Loucy (cell line): ENCODE results near the gene TRA2B.
"Not testable (repeated sequence)": the region's sequence is repeated elsewhere in the genome, so short reads cannot be mapped to it uniquely, and the experiment has no call there.

Source experiments
- H2AFZ ChIP-seq: fragments of 200-600 bp; sonication (generic); 2 replicates; pipeline ENCODE4 v1.6.0; 2016; ENCODE audit warnings: antibody characterized with exemption, mild to moderate bottlenecking, low read length, moderate library complexity
- H3F3A ChIP-seq: fragments of 200-600 bp; 2 replicates; pipeline ENCODE4 v1.6.0; 2016; ENCODE audit warnings: antibody characterized with exemption, low read depth, mild to moderate bottlenecking
- H3K27me3 ChIP-seq: fragments of 200-600 bp; sonication (generic); 2 replicates; pipeline ENCODE4 v1.6.1; 2014; ENCODE audit warnings: low read length, mild to moderate bottlenecking; ENCODE audit not compliant: insufficient read depth, poor library complexity, severe bottlenecking
- H3K36me3 ChIP-seq: fragments of 200-600 bp; sonication (generic); 2 replicates; pipeline ENCODE4 v1.6.1; 2016; ENCODE audit warnings: low read length; ENCODE audit not compliant: insufficient read depth
- H3K4me1 ChIP-seq: fragments of 200-600 bp; sonication (generic); 2 replicates; pipeline ENCODE4 v1.5.1; 2014; ENCODE audit warnings: low read length, mild to moderate bottlenecking; ENCODE audit not compliant: insufficient read depth, poor library complexity, severe bottlenecking
- H3K4me2 ChIP-seq: fragments of 200-600 bp; sonication (generic); 2 replicates; pipeline ENCODE4 v1.6.0; 2014; ENCODE audit warnings: antibody characterized with exemption, low read length, low read depth, mild to moderate bottlenecking; ENCODE audit not compliant: poor library complexity, severe bottlenecking
- H3K4me3 ChIP-seq: fragments of 200-600 bp; sonication (generic); 2 replicates; pipeline ENCODE4 v1.5.1; 2014; ENCODE audit warnings: low read length, mild to moderate bottlenecking, mixed read lengths; ENCODE audit not compliant: poor library complexity, severe bottlenecking
- H3K79me2 ChIP-seq: fragments of 200-600 bp; sonication (generic); 2 replicates; pipeline ENCODE4 v1.6.1; 2014; ENCODE audit warnings: low read length; ENCODE audit not compliant: insufficient read depth
- H3K9ac ChIP-seq: fragments of 200-600 bp; sonication (generic); 2 replicates; pipeline ENCODE4 v1.6.0; 2014; ENCODE audit warnings: mild to moderate bottlenecking, low read depth, low read length, moderate library complexity; ENCODE audit not compliant: poor library complexity, severe bottlenecking
- H3K9me2 ChIP-seq: fragments of 200-600 bp; sonication (generic); replicated peaks from 2 replicates; pipeline ENCODE4 v1.6.1; 2016; ENCODE audit warnings: low read depth, low read length, mixed read lengths
- H3K9me3 ChIP-seq: fragments of 200-600 bp; sonication (generic); 2 replicates; pipeline ENCODE4 v1.6.1; 2014; ENCODE audit warnings: mild to moderate bottlenecking, antibody characterized with exemption, low read length, low read depth; ENCODE audit not compliant: insufficient read depth
- H4K20me1 ChIP-seq: fragments of 200-600 bp; sonication (generic); 2 replicates; pipeline ENCODE4 v1.6.0; 2014; ENCODE audit warnings: antibody characterized with exemption, low read length, mild to moderate bottlenecking; ENCODE audit not compliant: insufficient read depth, poor library complexity, severe bottlenecking
- CTCF ChIP-seq: fragments of 200-600 bp; sonication (generic); conservative IDR thresholded peaks from 2 replicates; pipeline ENCODE4 v1.5.1; 2014; ENCODE audit warnings: mild to moderate bottlenecking, antibody characterized with exemption, low read length
- EZH2phosphoT487 ChIP-seq: fragments of 200-600 bp; IDR thresholded peaks from 2 replicates; pipeline ENCODE4 v1.6.1; 2018; ENCODE audit warnings: antibody characterized with exemption, mild to moderate bottlenecking, moderate library complexity, borderline replicate concordance

TRA2B gene

GRCh38 chr3:185912512-185912911 is 25.3 kb downstream of the TRA2B start:
- H3K4me2 ChIP-seq, result no peak overlapping the region
- H4K20me1 ChIP-seq, result peaks cover 43% of the 10 kb centered on the region
- peaks cover 6% of the 10 kb centered on the region for H3K4me1 ChIP-seq
- H3K9ac ChIP-seq, result no peak overlapping the region
- H3K36me3 ChIP-seq, result peaks cover 47% of the 10 kb centered on the region
- no peaks in the 10 kb centered on the region for H3K27me3 ChIP-seq
- no peak overlapping the region for H3K4me3 ChIP-seq
- peaks cover 37% of the 10 kb centered on the region for H3F3A ChIP-seq
- peaks cover 21% of the 10 kb centered on the region for H3K79me2 ChIP-seq
- no peak overlapping the region for H2AFZ ChIP-seq
- TF ChIP-seq EZH2phosphoT487, result no peak
- no peak for TF ChIP-seq CTCF
- H3K9me3 ChIP-seq, result no peaks in the 10 kb centered on the region
- no peaks in the 10 kb centered on the region for H3K9me2 ChIP-seq

- not testable (repeated sequence) for H3K9me3 ChIP-seq, H3K79me2 ChIP-seq, H3K9ac ChIP-seq, H2AFZ ChIP-seq, H3K27me3 ChIP-seq, H3K9me2 ChIP-seq, H3K4me3 ChIP-seq, H3K4me1 ChIP-seq, H3K4me2 ChIP-seq
- H3F3A ChIP-seq, result peaks cover 24% of the 10 kb centered on the region
- H4K20me1 ChIP-seq, result peaks cover 28% of the 10 kb centered on the region
- peaks cover 32% of the 10 kb centered on the region; the same call in 1 of the 2 replicates for H3K36me3 ChIP-seq
Measured at GRCh38 chr3:185911076-185911448, 26.8 kb downstream of the TRA2B start.

GRCh38 chr3:185910322-185911075 is 27.3 kb downstream of the TRA2B start:
- H3K4me1 ChIP-seq, H3K27me3 ChIP-seq, H3K4me2 ChIP-seq, H2AFZ ChIP-seq, H3K9me2 ChIP-seq, H3K79me2 ChIP-seq, H3K9me3 ChIP-seq, H3K9ac ChIP-seq, H3K4me3 ChIP-seq: not testable (repeated sequence)
- Histone ChIP-seq H3K36me3 (peaks cover 27% of the 10 kb centered on the region; the same call in 1 of the 2 replicates), H4K20me1 (peaks cover 22% of the 10 kb centered on the region), H3F3A (peaks cover 18% of the 10 kb centered on the region)

GRCh38 chr3:185909913-185910312 is 27.9 kb downstream of the TRA2B start:
- H3K9me2 ChIP-seq, H3K4me3 ChIP-seq, H3K4me1 ChIP-seq, H3K4me2 ChIP-seq, H3K9ac ChIP-seq, H3K79me2 ChIP-seq, H3K27me3 ChIP-seq, H3K9me3 ChIP-seq, H2AFZ ChIP-seq: not testable (repeated sequence)
- Histone ChIP-seq H3F3A (peaks cover 13% of the 10 kb centered on the region), H3K36me3 (peaks cover 21% of the 10 kb centered on the region; the same call in 1 of the 2 replicates), H4K20me1 (peaks cover 17% of the 10 kb centered on the region)
